ENCODE measurements around the gene TJAP1. TPM values are rescaled to one million over a fixed set of nuclear protein-coding genes. Genes with fewer than 3 reads are reported as not detected.
"Not testable (repeated sequence)": the region's sequence is repeated elsewhere in the genome, so short reads cannot be mapped to it uniquely, and the experiment has no call there.

The TJAP1 gene
- total and polyA plus RNA-seq, 5 donors from 2014 or later = 5.5 to 36.3 (median 7.3) TPM

GRCh38 chr6:43532201-43532600, 54.8 kb downstream of the TJAP1 start:
- Mint-ChIP-seq H3K27ac (no peak overlapping the region), H3K9me3 (peaks cover 0 to 2% (median 0%) of the 10 kb centered on the region in 7 donors), H3K4me1 (no peaks in the 10 kb centered on the region), H3K27me3 (no peaks in the 10 kb centered on the region), H3K36me3 (peaks cover 40% of the 10 kb centered on the region), H3K4me3 (no peak overlapping the region)
- no peak overlapping the region for H3K4me3 ChIP-seq (ENCODE audit: low read depth, low read length)
- ATAC-seq (ENCODE audit: low read depth in 2 of 2) = no peak
- no peaks in the 10 kb centered on the region for H3K27me3 ChIP-seq (ENCODE audit: control insufficient read depth, insufficient read depth, low read length)
- no peaks in the 10 kb centered on the region for H3K9me3 ChIP-seq (ENCODE audit: control insufficient read depth in 2 of 2, low read length in 2 of 2)
- H3K27ac ChIP-seq (ENCODE audit: insufficient read depth, low read length, poor library complexity, severe bottlenecking) = no peak overlapping the region
- no peak for DNase-seq
- H3K36me3 ChIP-seq (ENCODE audit: control insufficient read depth, insufficient read depth, low read length) = peaks cover 57% of the 10 kb centered on the region
- H3K4me1 ChIP-seq (ENCODE audit: control insufficient read depth, insufficient read depth, low read length, poor library complexity, severe bottlenecking) = no peaks in the 10 kb centered on the region

- H3K36me3 Mint-ChIP-seq = peaks cover 24% of the 10 kb centered on the region
- H3K9me3 Mint-ChIP-seq; H3K4me3 ChIP-seq (ENCODE audit: low read depth, low read length); H3K27me3 Mint-ChIP-seq; ATAC-seq (ENCODE audit: low read depth in 2 of 2); H3K9me3 ChIP-seq (ENCODE audit: control insufficient read depth in 2 of 2, low read length in 2 of 2); H3K4me3 Mint-ChIP-seq; DNase-seq; H3K4me1 ChIP-seq (ENCODE audit: control insufficient read depth, insufficient read depth, low read length, poor library complexity, severe bottlenecking); H3K27ac ChIP-seq (ENCODE audit: insufficient read depth, low read length, poor library complexity, severe bottlenecking); H3K27ac Mint-ChIP-seq; H3K4me1 Mint-ChIP-seq; H3K27me3 ChIP-seq (ENCODE audit: control insufficient read depth, insufficient read depth, low read length): not testable (repeated sequence)
- peaks cover 47% of the 10 kb centered on the region for H3K36me3 ChIP-seq (ENCODE audit: control insufficient read depth, insufficient read depth, low read length)
Measured at GRCh38 chr6:43538986-43539385, 61.6 kb downstream of the TJAP1 start.

- not testable (repeated sequence) for H3K9me3 Mint-ChIP-seq; H3K4me1 ChIP-seq (ENCODE audit: control insufficient read depth, insufficient read depth, low read length, poor library complexity, severe bottlenecking)
Measured at GRCh38 chr6:43539409-43539808, 62.0 kb downstream of the TJAP1 start.

DNA sequence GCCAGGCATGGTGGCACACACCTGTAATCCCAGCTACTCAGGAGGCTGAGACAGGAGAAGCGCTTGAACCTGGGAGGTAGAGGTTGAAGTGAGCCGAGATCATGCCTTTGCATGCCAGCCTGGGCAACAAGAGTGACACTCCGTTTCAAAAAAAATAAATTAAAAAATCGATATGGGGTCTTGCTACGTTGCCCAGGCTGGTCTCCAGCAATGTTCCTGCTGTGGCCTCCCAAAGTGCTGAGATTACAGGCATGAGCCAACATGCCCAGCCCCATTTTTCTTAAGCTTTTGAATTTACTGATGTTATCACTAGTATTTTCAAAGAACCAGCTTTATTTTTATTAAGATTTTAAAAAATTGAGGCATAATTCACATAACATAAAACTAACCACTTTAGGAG, 63.1 kb downstream of the TJAP1 start:
- no peaks in the 10 kb centered on the region for H3K4me1 ChIP-seq (ENCODE audit: control insufficient read depth, insufficient read depth, low read length, poor library complexity, severe bottlenecking)
- H3K9me3 ChIP-seq (ENCODE audit: control insufficient read depth in 2 of 2, low read length in 2 of 2) = no peaks in the 10 kb centered on the region
- DNase-seq (no peak), ATAC-seq (ENCODE audit: low read depth in 2 of 2) (no peak)
- Mint-ChIP-seq H3K36me3 (peaks cover 24% of the 10 kb centered on the region), H3K4me3 (no peak overlapping the region), H3K27me3 (no peaks in the 10 kb centered on the region), H3K27ac (no peak overlapping the region), H3K4me1 (peaks cover 0 to 5% (median 2%) of the 10 kb centered on the region in 4 donors), H3K9me3 (no peaks in the 10 kb centered on the region)
- H3K4me3 ChIP-seq (ENCODE audit: low read depth, low read length) = no peak overlapping the region
- H3K27ac ChIP-seq (ENCODE audit: insufficient read depth, low read length, poor library complexity, severe bottlenecking) = no peak overlapping the region
- H3K27me3 ChIP-seq (ENCODE audit: control insufficient read depth, insufficient read depth, low read length) = no peaks in the 10 kb centered on the region
- peaks cover 59% of the 10 kb centered on the region for H3K36me3 ChIP-seq (ENCODE audit: control insufficient read depth, insufficient read depth, low read length)

More at GRCh38 chr6:43539409-43539808, 62.0 kb downstream of the TJAP1 start:
- DNase-seq; H3K27ac ChIP-seq (ENCODE audit: insufficient read depth, low read length, poor library complexity, severe bottlenecking); H3K9me3 ChIP-seq (ENCODE audit: control insufficient read depth in 2 of 2, low read length in 2 of 2); H3K4me3 ChIP-seq (ENCODE audit: low read depth, low read length); H3K27me3 Mint-ChIP-seq; H3K27ac Mint-ChIP-seq; H3K4me3 Mint-ChIP-seq; ATAC-seq (ENCODE audit: low read depth in 2 of 2); H3K27me3 ChIP-seq (ENCODE audit: control insufficient read depth, insufficient read depth, low read length); H3K4me1 Mint-ChIP-seq: not testable (repeated sequence)
- peaks cover 23% of the 10 kb centered on the region for H3K36me3 Mint-ChIP-seq
- H3K36me3 ChIP-seq (ENCODE audit: control insufficient read depth, insufficient read depth, low read length) = peaks cover 51% of the 10 kb centered on the region

DNA sequence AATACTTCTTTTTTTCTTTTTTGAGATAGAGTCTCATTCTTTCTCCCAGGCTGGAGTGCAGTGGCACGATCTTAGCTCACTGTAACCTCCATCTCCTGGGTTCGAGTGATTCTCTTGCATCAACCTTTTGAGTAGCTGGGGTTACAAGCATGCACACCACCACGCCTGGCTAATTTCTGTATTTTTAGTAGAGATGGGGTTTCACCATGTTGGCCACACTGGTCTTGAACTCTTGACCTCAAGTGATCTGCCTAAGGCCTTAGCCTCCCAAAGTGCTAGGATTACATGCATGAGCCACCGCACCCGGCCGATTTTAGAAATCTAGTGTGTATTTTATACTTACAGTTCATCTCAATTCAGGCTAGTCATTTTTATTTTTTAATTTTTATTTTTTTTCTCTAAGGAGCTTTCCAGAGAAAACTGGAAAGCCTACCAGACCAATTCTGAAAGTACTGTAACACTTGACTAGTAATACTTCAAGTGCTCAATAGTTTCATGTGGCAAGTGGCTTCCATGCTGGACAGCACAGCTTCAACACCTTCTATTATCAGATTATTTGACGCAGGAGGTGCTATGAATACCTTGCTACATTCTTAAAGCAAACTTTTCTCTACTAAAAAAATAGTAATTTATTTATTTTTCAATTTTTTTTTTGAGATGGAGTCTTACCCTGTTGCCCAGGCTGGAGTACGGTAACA, 64.6 kb downstream of the TJAP1 start:
- no peaks in the 10 kb centered on the region for H3K9me3 Mint-ChIP-seq
- no peak overlapping the region for H3K4me3 Mint-ChIP-seq
- Histone ChIP-seq H3K9me3 (ENCODE audit: control insufficient read depth in 2 of 2, low read length in 2 of 2) (no peaks in the 10 kb centered on the region), H3K4me1 (ENCODE audit: control insufficient read depth, insufficient read depth, low read length, poor library complexity, severe bottlenecking) (no peaks in the 10 kb centered on the region), H3K36me3 (ENCODE audit: control insufficient read depth, insufficient read depth, low read length) (peaks cover 72% of the 10 kb centered on the region), H3K27me3 (ENCODE audit: control insufficient read depth, insufficient read depth, low read length) (no peaks in the 10 kb centered on the region), H3K27ac (ENCODE audit: insufficient read depth, low read length, poor library complexity, severe bottlenecking) (no peak overlapping the region), H3K4me3 (ENCODE audit: low read depth, low read length) (no peak overlapping the region)
- DNase-seq (no peak), ATAC-seq (ENCODE audit: low read depth in 2 of 2) (no peak)
- peaks cover 35% of the 10 kb centered on the region for H3K36me3 Mint-ChIP-seq
- no peaks in the 10 kb centered on the region for H3K27me3 Mint-ChIP-seq
- H3K27ac Mint-ChIP-seq = no peak overlapping the region
- H3K4me1 Mint-ChIP-seq = peaks cover 0 to 9% (median 3%) of the 10 kb centered on the region in 4 donors

GRCh38 chr6:43544461-43544860, 67.1 kb downstream of the TJAP1 start:
- H3K27me3 ChIP-seq (ENCODE audit: control insufficient read depth, insufficient read depth, low read length) = no peaks in the 10 kb centered on the region
- no peaks in the 10 kb centered on the region for H3K9me3 ChIP-seq (ENCODE audit: control insufficient read depth in 2 of 2, low read length in 2 of 2)
- no peaks in the 10 kb centered on the region for H3K27me3 Mint-ChIP-seq
- no peak overlapping the region for H3K4me3 Mint-ChIP-seq
- H3K36me3 ChIP-seq (ENCODE audit: control insufficient read depth, insufficient read depth, low read length) = peaks cover 80% of the 10 kb centered on the region
- no peaks in the 10 kb centered on the region for H3K9me3 Mint-ChIP-seq
- ATAC-seq (ENCODE audit: low read depth in 2 of 2) (no peak), DNase-seq (no peak)
- H3K4me1 Mint-ChIP-seq = peaks cover 0 to 10% (median 4%) of the 10 kb centered on the region in 4 donors
- H3K36me3 Mint-ChIP-seq = peaks cover 45% of the 10 kb centered on the region
- no peak overlapping the region for H3K27ac ChIP-seq (ENCODE audit: insufficient read depth, low read length, poor library complexity, severe bottlenecking)
- H3K27ac Mint-ChIP-seq = no peak overlapping the region
- no peaks in the 10 kb centered on the region for H3K4me1 ChIP-seq (ENCODE audit: control insufficient read depth, insufficient read depth, low read length, poor library complexity, severe bottlenecking)
- H3K4me3 ChIP-seq (ENCODE audit: low read depth, low read length) = no peak overlapping the region

- ATAC-seq (ENCODE audit: low read depth in 2 of 2) (no peak), DNase-seq (no peak)
- no peak overlapping the region for H3K27ac Mint-ChIP-seq
- Histone ChIP-seq H3K36me3 (ENCODE audit: control insufficient read depth, insufficient read depth, low read length) (peaks cover 89% of the 10 kb centered on the region), H3K27me3 (ENCODE audit: control insufficient read depth, insufficient read depth, low read length) (no peaks in the 10 kb centered on the region), H3K4me3 (ENCODE audit: low read depth, low read length) (no peak overlapping the region), H3K4me1 (ENCODE audit: control insufficient read depth, insufficient read depth, low read length, poor library complexity, severe bottlenecking) (no peaks in the 10 kb centered on the region), H3K27ac (ENCODE audit: insufficient read depth, low read length, poor library complexity, severe bottlenecking) (no peak overlapping the region), H3K9me3 (ENCODE audit: control insufficient read depth in 2 of 2, low read length in 2 of 2) (no peaks in the 10 kb centered on the region)
- no peaks in the 10 kb centered on the region for H3K9me3 Mint-ChIP-seq
- peaks cover 40% of the 10 kb centered on the region for H3K36me3 Mint-ChIP-seq
- no peaks in the 10 kb centered on the region for H3K27me3 Mint-ChIP-seq
- peaks cover 0 to 14% (median 3%) of the 10 kb centered on the region in 4 donors for H3K4me1 Mint-ChIP-seq
- no peak overlapping the region for H3K4me3 Mint-ChIP-seq
Measured at GRCh38 chr6:43547222-43547621, 69.9 kb downstream of the TJAP1 start.

All from CD4-positive, CD25-positive, alpha-beta regulatory T cell (primary cell).